IMR-90 (cell line): Measurements from ENCODE around the gene FOXP1. TPM values are rescaled to one million over a fixed set of nuclear protein-coding genes. Genes with fewer than 3 reads are reported as not detected.

Experiments used
- ATAC-seq: fragments of 200-7000 bp; cut with Tn5 transposase; 2 replicates; pipeline ENCODE4 v1.9.1; 2020; ENCODE audit warnings: low read depth, mild to moderate bottlenecking, moderate library complexity
- BruUV-seq: library from RNA; stranded (reverse); fragments of 400-500 nt; replicated peaks from 2 replicates; lab custom pipeline; 2021; lab: Mats Ljungman, UMichigan
- CTCF ChIA-PET: fragments of 300-600 bp; formaldehyde crosslinking; extraction: SDS; loops from one replicate; lab custom pipeline; 2021; ENCODE audit warnings: antibody characterized with exemption; lab: Yijun Ruan, JAX
- POLR2A ChIA-PET: fragments of 300-600 bp; sonication (Branson Sonifier 250); formaldehyde crosslinking; loops from one replicate; lab custom pipeline; 2022; ENCODE audit warnings: antibody characterized with exemption; ENCODE audit not compliant: unreplicated experiment; lab: Charles Lee
- DNase-seq: peaks from one replicate; pipeline ENCODE4 v3.0.0; 2013
- H2AFZ ChIP-seq: replicated peaks from 2 replicates; pipeline ENCODE3; 2013; ENCODE audit warnings: low read length, mild to moderate bottlenecking; ENCODE audit not compliant: poor library complexity
- H2AK5ac ChIP-seq: 2 replicates; pipeline ENCODE4 v1.6.1; 2013; ENCODE audit warnings: low read depth, low read length, inconsistent platforms
- H2AK9ac ChIP-seq: replicated peaks from 2 replicates; pipeline ENCODE3; 2013; ENCODE audit warnings: mild to moderate bottlenecking, low read depth, low read length, moderate library complexity; ENCODE audit not compliant: poor library complexity
- H2BK120ac ChIP-seq: 2 replicates; pipeline ENCODE4 v1.6.1; 2013; ENCODE audit warnings: low read depth, low read length, inconsistent platforms
- H2BK15ac ChIP-seq: 3 replicates; pipeline ENCODE4 v1.6.1; 2013; ENCODE audit warnings: low read depth, low read length, inconsistent platforms
- H2BK20ac ChIP-seq: 2 replicates; pipeline ENCODE4 v1.6.1; 2013; ENCODE audit warnings: low read depth, mild to moderate bottlenecking, inconsistent platforms, low read length, moderate library complexity
- H2BK5ac ChIP-seq: 2 replicates; pipeline ENCODE4 v1.6.1; 2013; ENCODE audit warnings: mild to moderate bottlenecking, low read depth, low read length, inconsistent platforms; ENCODE audit not compliant: poor library complexity, severe bottlenecking
- H3K14ac ChIP-seq: replicated peaks from 2 replicates; pipeline ENCODE4 v1.6.1; 2013; ENCODE audit warnings: low read depth, low read length, inconsistent platforms
- H3K18ac ChIP-seq: 2 replicates; pipeline ENCODE4 v1.6.1; 2013; ENCODE audit warnings: low read depth, low read length, control low read depth
- H3K23ac ChIP-seq: 2 replicates; pipeline ENCODE4 v1.6.1; 2013; ENCODE audit warnings: low read depth, low read length, inconsistent platforms
- H3K27ac ChIP-seq: 2 replicates; pipeline ENCODE4 v1.5.1; 2013; ENCODE audit warnings: mild to moderate bottlenecking, control low read depth, low read length; ENCODE audit not compliant: insufficient read depth
- H3K27me3 ChIP-seq: 2 replicates; pipeline ENCODE4 v1.6.1; 2013; ENCODE audit warnings: low read length; ENCODE audit not compliant: control insufficient read depth, insufficient read depth
- H3K36me3 ChIP-seq: 2 replicates; pipeline ENCODE4 v1.6.1; 2013; ENCODE audit warnings: low read length, mixed read lengths; ENCODE audit not compliant: control insufficient read depth, insufficient read depth
- H3K4ac ChIP-seq: 2 replicates; pipeline ENCODE4 v1.6.1; 2013; ENCODE audit warnings: low read depth, low read length, inconsistent platforms
- H3K4me1 ChIP-seq: 2 replicates; pipeline ENCODE4 v1.6.1; 2013; ENCODE audit warnings: low read length, mixed read lengths; ENCODE audit not compliant: control insufficient read depth, insufficient read depth
- H3K4me2 ChIP-seq: 2 replicates; pipeline ENCODE4 v1.6.1; 2013; ENCODE audit warnings: low read depth, mild to moderate bottlenecking, control low read depth, low read length, moderate library complexity
- H3K4me3 ChIP-seq: 2 replicates; pipeline ENCODE4 v1.5.1; 2013; ENCODE audit warnings: low read depth, mild to moderate bottlenecking, control low read depth, low read length, moderate library complexity; ENCODE audit not compliant: insufficient read depth
- H3K56ac ChIP-seq: 2 replicates; pipeline ENCODE4 v1.6.1; 2013; ENCODE audit warnings: low read length, inconsistent platforms; ENCODE audit not compliant: insufficient read depth; ENCODE audit errors: extremely low read depth
- H3K79me1 ChIP-seq, 2 experiments: 2 replicates each; pipeline ENCODE4 v1.6.1; 2013; ENCODE audit warnings: low read length in 2 of 2, inconsistent platforms in 1 of 2, low read depth in 1 of 2
- H3K9ac ChIP-seq: 2 replicates; pipeline ENCODE4 v1.6.1; 2013; ENCODE audit warnings: low read depth, low read length, control low read depth
- H3K9me1 ChIP-seq: 2 replicates; pipeline ENCODE4 v1.6.1; 2013; ENCODE audit warnings: low read length, inconsistent platforms; ENCODE audit not compliant: insufficient read depth
- H3K9me3 ChIP-seq: 2 replicates; pipeline ENCODE4 v1.6.1; 2013; ENCODE audit warnings: low read length; ENCODE audit not compliant: control insufficient read depth, insufficient read depth
- H4K20me1 ChIP-seq: 2 replicates; pipeline ENCODE4 v1.6.1; 2013; ENCODE audit warnings: low read length, inconsistent platforms; ENCODE audit not compliant: insufficient read depth
- H4K5ac ChIP-seq: 2 replicates; pipeline ENCODE4 v1.6.1; 2013; ENCODE audit warnings: mild to moderate bottlenecking, low read depth, low read length, control low read depth
- H4K8ac ChIP-seq, 2 experiments: 2 replicates each; pipeline ENCODE4 v1.6.1; 2013; ENCODE audit warnings: low read depth in 2 of 2, low read length in 2 of 2, control low read depth in 1 of 2, inconsistent platforms in 1 of 2
- H4K91ac ChIP-seq: 2 replicates; pipeline ENCODE4 v1.6.1; 2013; ENCODE audit warnings: low read depth, low read length, inconsistent platforms; ENCODE audit not compliant: insufficient read depth
- BHLHE40 ChIP-seq: fragments of 150-350 bp; IDR thresholded peaks from 2 replicates; pipeline ENCODE4 v1.6.1; 2016; ENCODE audit warnings: mild to moderate bottlenecking, low read depth, low read length
- CEBPB ChIP-seq: IDR thresholded peaks from 2 replicates; pipeline ENCODE4 v1.6.1; 2012; ENCODE audit warnings: low read depth, low read length, improper control_type of control experiment
- CHD1 ChIP-seq: IDR thresholded peaks from 2 replicates; pipeline ENCODE4 v1.6.1; 2012; ENCODE audit warnings: low read depth, low read length, improper control_type of control experiment
- CTCF ChIP-seq: conservative IDR thresholded peaks from 2 replicates; pipeline ENCODE4 v1.5.1; 2012; ENCODE audit warnings: mild to moderate bottlenecking, low read depth, low read length, improper control_type of control experiment
- FOS ChIP-seq: fragments of 150-350 bp; IDR thresholded peaks from 2 replicates; pipeline ENCODE4 v1.6.1; 2016; ENCODE audit warnings: low read depth, low read length
- SMC3 ChIP-seq: fragments of 150-350 bp; IDR thresholded peaks from 2 replicates; pipeline ENCODE4 v1.6.1; 2016; ENCODE audit warnings: low read depth, mild to moderate bottlenecking, antibody characterized with exemption, low read length, moderate library complexity
- USF2 ChIP-seq: fragments of 150-350 bp; IDR thresholded peaks from 2 replicates; pipeline ENCODE4 v1.6.1; 2017; ENCODE audit warnings: mild to moderate bottlenecking, antibody characterized with exemption, low read length, low read depth
- WGBS, 2 experiments: methylation state at CpG; one replicate each; pipeline versions ENCODE4 v1.1.5 to v1.1.7; 2013; ENCODE audit warnings: missing lambda C conversion rate in 2 of 2; ENCODE audit not compliant: insufficient read length in 1 of 2; ENCODE audit errors: extremely low coverage in 2 of 2; 5-methylcytosine and 5-hydroxymethylcytosine counted together
- dilution Hi-C: fragments of 300-500 bp; cut with HindIII; formaldehyde crosslinking; loops from one replicate; pipeline ENCODE4 v1.14.3; 2018; ENCODE audit warnings: low sequenced_read_pairs; ENCODE audit not compliant: unreplicated experiment
- in situ Hi-C: fragments of 300-500 bp; cut with MboI; formaldehyde crosslinking; loops from 3 replicates; pipeline ENCODE4 v1.14.3; 2019; ENCODE audit warnings: low sequenced_read_pairs, inconsistent platforms, mixed read lengths
- intact Hi-C: fragments of 100-400 bp; cut with micrococcal nuclease; formaldehyde crosslinking; loops from 2 replicates; pipeline ENCODE4 v1.10.0; 2022
- polyA plus RNA-seq, 3 experiments: library from polyadenylated mRNA; depleted of rRNA; stranded (reverse); fragments of >200 nt; gene quantifications; 2 replicates each; pipeline ENCODE4 v1.2.3, GENCODE V29; 2012; ENCODE audit warnings: low replicate concordance in 1 of 3
- total RNA-seq: library from RNA; depleted of rRNA; stranded (reverse); fragments of >200 nt; gene quantifications from 2 replicates; pipeline ENCODE4 v1.2.3, GENCODE V29; 2012

FOXP1 gene
- total and polyA plus RNA-seq, 2 of the 4 experiments (the other 2 are of a cell fraction): 37.0 to 132 TPM

GRCh38 chr3:71062037-71062932, 521.2 kb downstream of the FOXP1 start:
- Histone ChIP-seq H2BK15ac (no peak overlapping the region), H4K8ac (peak overlapping the region; percentile 12 to 63; a peak in 3 of 4 replicates), H4K91ac (no peak overlapping the region), H2BK5ac (peak overlapping the region; percentile 98), H3K14ac (peak overlapping the region; percentile 27; the same call in 1 of the 2 replicates), H2AK5ac (peak overlapping the region; percentile 70; the same call in 1 of the 2 replicates), H3K23ac (0 out of 2 replicates have a peak overlapping the region, but pooled peaks have one; percentile 20), H3K4me2 (peak overlapping the region; percentile 83), H2BK120ac (no peak overlapping the region), H3K4ac (peak overlapping the region; percentile 0; the same call in 1 of the 2 replicates), H2AFZ (no peak overlapping the region), H3K9ac (peak overlapping the region; percentile 82; the same call in 1 of the 2 replicates), H2AK9ac (no peak overlapping the region), H4K20me1 (peaks cover 21% of the 10 kb centered on the region; the same call in 1 of the 2 replicates), H4K5ac (no peak overlapping the region), H2BK20ac (no peak overlapping the region), H3K18ac (peak overlapping the region; percentile 17; the same call in 1 of the 2 replicates), H3K27me3 (no peaks in the 10 kb centered on the region), H3K9me3 (no peaks in the 10 kb centered on the region), H3K4me3 (peak overlapping the region; percentile 57), H3K79me1 (peaks cover 3 to 54% of the 10 kb centered on the region in 2 experiments; a peak in 2 of 4 replicates), H3K4me1 (peaks cover 12% of the 10 kb centered on the region), H3K36me3 (no peaks in the 10 kb centered on the region), H3K27ac (peak overlapping the region; percentile 20; the same call in 1 of the 2 replicates), H3K56ac (0 out of 2 replicates have a peak overlapping the region, but pooled peaks have one; percentile 74), H3K9me1 (peaks cover 10% of the 10 kb centered on the region)
- POLR2A ChIA-PET: no interaction called here
- DNase-seq (peak; percentile 51), ATAC-seq (no peak)
- TF ChIP-seq USF2 (no peak), FOS (no peak), SMC3 (no peak), CEBPB (peak; percentile 97), BHLHE40 (no peak), CTCF (no peak), CHD1 (0 out of 2 replicates have a peak, but pooled peaks have one; percentile 63)
- WGBS, 2 experiments: no CpG with 5 or more reads among the region's 14 CpGs
- dilution Hi-C loops: no loop called here
- in situ Hi-C loops: no loop called here
- BruUV-seq: no TSS peak
- intact Hi-C loops: loop anchor here (2.0 to 5.0 kb wide), 5 partner anchors 165 to 525 kb away; no protein-coding TSS in a partner anchor
- CTCF ChIA-PET: interaction anchor here (0.9 kb wide), 1 partner anchor 33 kb away, joined by 4 read pairs; no protein-coding TSS in a partner anchor
